Chondrocyte (in vitro differentiated cells): ENCODE measurements around the gene DGKB. TPM values are rescaled to one million over a fixed set of nuclear protein-coding genes. Genes with fewer than 3 reads are reported as not detected.
"Not testable (repeated sequence)": the region's sequence is repeated elsewhere in the genome, so short reads cannot be mapped to it uniquely, and the experiment has no call there.

ENCODE experiments used
- DNase-seq: peaks from one replicate; pipeline ENCODE4 v3.0.0; 2021; ENCODE audit warnings: mixed read lengths, low spot score
- H3K27ac Mint-ChIP-seq: one replicate; pipeline ENCODE4 v1.8.0; 2021; ENCODE audit warnings: mild to moderate bottlenecking, moderate library complexity, mixed read lengths; ENCODE audit not compliant: unreplicated experiment
- H3K27me3 Mint-ChIP-seq: 2 replicates; pipeline ENCODE4 v1.8.0; 2021; ENCODE audit warnings: low read depth, mixed read lengths
- H3K36me3 Mint-ChIP-seq: 2 replicates; pipeline ENCODE4 v1.8.0; 2021; ENCODE audit warnings: low read depth, mixed read lengths
- H3K4me1 Mint-ChIP-seq: 2 replicates; pipeline ENCODE4 v1.8.0; 2021; ENCODE audit warnings: low read depth, mild to moderate bottlenecking, mixed read lengths
- H3K4me3 Mint-ChIP-seq: one replicate; pipeline ENCODE4 v1.8.0; 2021; ENCODE audit warnings: mild to moderate bottlenecking, moderate library complexity, mixed read lengths; ENCODE audit not compliant: unreplicated experiment
- H3K9me3 Mint-ChIP-seq: 2 replicates; pipeline ENCODE4 v1.8.0; 2021; ENCODE audit warnings: low read depth, mixed read lengths
- total RNA-seq: library from RNA; stranded (reverse); gene quantifications from 3 replicates; pipeline ENCODE4 v1.2.1, GENCODE V29; 2021
- TF ChIP-seq, protein P1 (sequence below): fragments of 200-600 bp; sonication (generic); IDR thresholded peaks from 2 replicates; pipeline ENCODE4 v1.5.0; 2021; ENCODE audit warnings: antibody characterized with exemption, mild to moderate bottlenecking, moderate library complexity

The DGKB gene
- total RNA-seq, 1 donor from 2014 or later: 0.60 TPM

DNA sequence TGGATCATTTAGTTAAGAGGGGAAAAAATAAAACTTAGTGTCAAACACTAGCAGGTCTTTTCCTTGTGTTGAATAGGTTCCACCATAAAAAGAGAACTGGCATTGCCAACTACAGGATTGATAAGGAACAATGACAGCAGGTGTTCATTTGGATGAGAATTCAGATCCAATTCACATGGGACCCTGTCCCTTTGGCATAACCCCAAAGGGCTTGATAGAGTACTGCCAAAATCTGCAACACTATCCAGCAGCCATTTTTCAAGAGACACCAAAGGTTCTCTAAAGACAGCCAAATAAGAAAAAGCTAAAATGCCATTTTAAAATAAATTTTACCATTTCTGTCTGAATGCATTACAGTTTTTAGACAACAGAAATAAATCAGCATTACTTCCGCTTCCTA, 422.3 kb downstream of the DGKB start:
- Mint-ChIP-seq H3K36me3 (no peaks in the 10 kb centered on the region), H3K27me3 (no peaks in the 10 kb centered on the region), H3K4me1 (no peaks in the 10 kb centered on the region), H3K9me3 (no peaks in the 10 kb centered on the region), H3K4me3 (no peak overlapping the region), H3K27ac (no peak overlapping the region)
- no peak for DNase-seq
- TF ChIP-seq, protein P1, sequence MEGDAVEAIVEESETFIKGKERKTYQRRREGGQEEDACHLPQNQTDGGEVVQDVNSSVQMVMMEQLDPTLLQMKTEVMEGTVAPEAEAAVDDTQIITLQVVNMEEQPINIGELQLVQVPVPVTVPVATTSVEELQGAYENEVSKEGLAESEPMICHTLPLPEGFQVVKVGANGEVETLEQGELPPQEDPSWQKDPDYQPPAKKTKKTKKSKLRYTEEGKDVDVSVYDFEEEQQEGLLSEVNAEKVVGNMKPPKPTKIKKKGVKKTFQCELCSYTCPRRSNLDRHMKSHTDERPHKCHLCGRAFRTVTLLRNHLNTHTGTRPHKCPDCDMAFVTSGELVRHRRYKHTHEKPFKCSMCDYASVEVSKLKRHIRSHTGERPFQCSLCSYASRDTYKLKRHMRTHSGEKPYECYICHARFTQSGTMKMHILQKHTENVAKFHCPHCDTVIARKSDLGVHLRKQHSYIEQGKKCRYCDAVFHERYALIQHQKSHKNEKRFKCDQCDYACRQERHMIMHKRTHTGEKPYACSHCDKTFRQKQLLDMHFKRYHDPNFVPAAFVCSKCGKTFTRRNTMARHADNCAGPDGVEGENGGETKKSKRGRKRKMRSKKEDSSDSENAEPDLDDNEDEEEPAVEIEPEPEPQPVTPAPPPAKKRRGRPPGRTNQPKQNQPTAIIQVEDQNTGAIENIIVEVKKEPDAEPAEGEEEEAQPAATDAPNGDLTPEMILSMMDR: no peak

DNA sequence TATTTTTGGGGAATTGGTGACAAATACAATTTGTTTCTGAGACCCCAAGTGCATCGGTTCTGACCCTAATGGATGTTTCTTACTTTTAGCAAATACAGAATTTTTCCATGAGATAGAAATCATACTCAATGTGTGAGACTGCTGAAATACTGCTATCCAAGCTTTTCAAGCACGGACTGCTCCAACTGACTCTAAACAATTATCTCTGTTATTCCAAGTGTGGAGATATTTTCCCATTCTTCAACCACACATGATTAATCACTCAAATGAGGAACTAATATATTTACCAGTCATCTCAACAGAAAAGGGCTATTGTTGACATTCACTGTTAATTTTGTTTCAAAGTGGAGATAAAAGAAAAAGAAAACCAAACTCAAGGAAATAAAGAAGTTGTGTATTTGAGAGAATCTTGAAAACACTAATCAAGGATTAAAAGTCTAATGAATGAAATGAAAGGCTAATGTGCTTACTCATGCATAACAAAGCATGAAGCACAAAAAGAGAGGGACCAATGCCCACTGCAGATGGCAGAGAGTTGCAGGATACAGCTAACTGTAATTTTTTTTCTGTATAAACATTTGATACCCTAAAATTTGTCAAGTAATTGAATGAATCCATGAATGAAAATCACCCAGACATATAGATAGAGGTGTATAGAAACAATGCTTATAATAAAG, 423.6 kb downstream of the DGKB start:
- Mint-ChIP-seq H3K4me1 (no peaks in the 10 kb centered on the region), H3K27ac (no peak overlapping the region), H3K36me3 (no peaks in the 10 kb centered on the region), H3K27me3 (no peaks in the 10 kb centered on the region), H3K9me3 (peaks cover 3% of the 10 kb centered on the region), H3K4me3 (no peak overlapping the region)
- TF ChIP-seq, protein P1: no peak
- no peak for DNase-seq

DNA sequence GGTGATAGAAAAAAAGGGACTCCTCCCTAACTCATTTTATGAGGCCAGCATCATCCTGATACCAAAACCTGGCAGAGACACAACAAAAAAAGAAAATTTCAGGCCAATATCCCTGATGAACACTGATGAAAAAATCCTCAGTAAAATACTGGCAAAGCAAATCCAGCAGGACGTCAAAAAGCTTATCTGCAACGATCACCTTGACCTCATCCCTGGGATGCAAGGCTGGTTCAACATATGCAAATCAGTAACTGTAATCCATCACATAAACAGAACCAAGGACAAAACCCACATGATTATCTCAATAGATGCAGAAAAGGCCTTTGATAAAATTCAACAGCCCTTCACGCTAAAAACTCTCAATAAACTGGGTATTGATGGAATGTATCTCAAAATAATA, 440.8 kb downstream of the DGKB start:
- not testable (repeated sequence) for H3K4me1 Mint-ChIP-seq, H3K36me3 Mint-ChIP-seq, DNase-seq, H3K27ac Mint-ChIP-seq, H3K4me3 Mint-ChIP-seq, H3K9me3 Mint-ChIP-seq, H3K27me3 Mint-ChIP-seq

DNA sequence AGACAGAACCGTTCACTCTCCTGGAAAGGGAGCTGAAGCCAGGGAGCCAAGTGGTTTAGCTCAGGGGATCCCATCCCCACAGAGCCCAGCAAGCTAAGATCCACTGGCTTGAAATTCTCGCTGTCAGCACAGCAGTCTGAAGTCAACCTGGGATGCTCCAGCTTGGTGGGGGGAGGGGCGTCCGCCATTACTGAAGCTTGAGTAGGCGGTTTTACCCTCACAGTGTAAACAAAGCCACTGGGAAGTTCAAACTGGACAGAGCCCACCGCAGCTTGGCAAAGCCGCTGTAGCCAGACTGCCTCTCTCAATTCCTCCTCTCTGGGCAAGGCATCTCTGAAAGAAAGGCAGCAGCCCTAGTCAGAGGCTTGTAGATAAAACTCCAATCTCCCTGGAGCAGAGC, 443.7 kb downstream of the DGKB start:
- not testable (repeated sequence) for H3K36me3 Mint-ChIP-seq

DNA sequence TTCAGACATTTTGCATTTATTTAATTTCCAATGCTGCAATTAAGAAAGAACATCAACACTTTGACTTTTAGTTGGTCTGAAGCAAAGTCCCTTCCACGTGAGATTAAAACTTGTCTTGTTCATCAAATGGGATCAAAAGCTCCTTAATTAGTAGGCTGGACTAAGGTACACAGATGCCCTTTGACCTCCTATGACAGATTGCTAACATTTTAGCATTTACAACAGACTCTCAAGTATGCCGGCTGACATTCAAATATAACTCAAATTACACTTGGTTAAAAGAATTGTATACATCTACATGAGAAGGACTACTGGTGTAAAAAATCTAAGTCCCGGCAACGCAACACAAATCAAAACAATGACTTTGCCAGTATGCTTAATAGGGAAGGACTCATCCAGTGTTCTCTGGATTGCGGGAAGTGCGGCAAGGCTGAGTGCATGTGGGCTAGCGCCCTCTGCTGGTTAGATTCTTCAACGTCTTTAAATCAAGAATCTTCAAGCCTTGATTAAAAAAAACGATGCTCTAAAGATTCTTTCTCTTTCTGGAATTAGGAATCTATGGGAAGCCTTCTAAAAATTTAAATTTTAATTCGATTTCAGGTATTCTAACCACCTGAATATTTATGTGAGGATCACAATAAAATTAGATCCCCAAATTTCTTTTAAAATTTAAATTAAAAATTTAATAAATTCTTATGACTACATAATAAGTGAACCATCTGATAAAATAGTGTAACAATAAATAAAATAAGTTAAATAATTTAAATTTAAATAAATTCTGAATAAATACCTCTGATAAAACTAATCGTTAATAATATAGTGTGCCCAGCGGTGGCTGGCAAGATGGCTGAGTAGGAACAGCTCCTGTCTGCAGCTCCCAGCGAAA, 444.7 kb downstream of the DGKB start:
- Mint-ChIP-seq H3K4me3 (no peak overlapping the region), H3K9me3 (no peaks in the 10 kb centered on the region)
- TF ChIP-seq, protein P1: peak; percentile 98

More for the DNA sequence above, 443.7 kb downstream of the DGKB start:
- not testable (repeated sequence) for H3K4me3 Mint-ChIP-seq, DNase-seq, H3K27ac Mint-ChIP-seq, H3K27me3 Mint-ChIP-seq, H3K9me3 Mint-ChIP-seq, H3K4me1 Mint-ChIP-seq

DNA sequence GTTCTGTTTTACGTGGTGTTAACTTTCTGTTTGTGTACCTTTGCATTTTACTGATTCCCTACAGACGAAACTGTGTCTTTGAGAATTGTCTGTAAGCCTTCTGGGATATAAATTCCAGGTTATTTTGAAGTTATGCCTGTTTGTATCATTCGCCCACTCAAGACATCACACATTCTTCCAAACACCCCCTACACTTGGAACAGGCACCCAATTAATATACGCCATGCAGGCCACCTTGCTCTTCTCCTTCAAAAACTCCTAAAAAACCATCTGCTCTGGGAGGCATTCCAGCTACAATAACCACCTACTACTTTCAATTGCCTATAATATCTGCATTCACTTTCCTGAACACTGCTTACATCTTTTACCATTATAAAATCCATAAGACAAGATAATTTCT, 453.3 kb downstream of the DGKB start:
- no peaks in the 10 kb centered on the region for H3K27me3 Mint-ChIP-seq
- H3K36me3 Mint-ChIP-seq: no peaks in the 10 kb centered on the region

More for the DNA sequence above, 444.7 kb downstream of the DGKB start:
- H3K27ac Mint-ChIP-seq: no peak overlapping the region
- no peak for DNase-seq
- H3K4me1 Mint-ChIP-seq: peaks cover 4% of the 10 kb centered on the region
- H3K36me3 Mint-ChIP-seq: no peaks in the 10 kb centered on the region
- no peaks in the 10 kb centered on the region for H3K27me3 Mint-ChIP-seq

More for the DNA sequence above, 453.3 kb downstream of the DGKB start:
- Mint-ChIP-seq H3K9me3 (no peaks in the 10 kb centered on the region), H3K4me3 (no peak overlapping the region), H3K27ac (no peak overlapping the region), H3K4me1 (no peaks in the 10 kb centered on the region)
- no peak for DNase-seq
- TF ChIP-seq, protein P1: no peak
